ENCODE data around the gene C11orf24. TPM values are rescaled to one million over a fixed set of nuclear protein-coding genes. Genes with fewer than 3 reads are reported as not detected.

The C11orf24 gene
- total and polyA plus RNA-seq, 2 of the 8 experiments (the other 6 are each of a cell fraction or from before 2014, with no cell fraction given): 45.4 to 51.7 TPM

DNA sequence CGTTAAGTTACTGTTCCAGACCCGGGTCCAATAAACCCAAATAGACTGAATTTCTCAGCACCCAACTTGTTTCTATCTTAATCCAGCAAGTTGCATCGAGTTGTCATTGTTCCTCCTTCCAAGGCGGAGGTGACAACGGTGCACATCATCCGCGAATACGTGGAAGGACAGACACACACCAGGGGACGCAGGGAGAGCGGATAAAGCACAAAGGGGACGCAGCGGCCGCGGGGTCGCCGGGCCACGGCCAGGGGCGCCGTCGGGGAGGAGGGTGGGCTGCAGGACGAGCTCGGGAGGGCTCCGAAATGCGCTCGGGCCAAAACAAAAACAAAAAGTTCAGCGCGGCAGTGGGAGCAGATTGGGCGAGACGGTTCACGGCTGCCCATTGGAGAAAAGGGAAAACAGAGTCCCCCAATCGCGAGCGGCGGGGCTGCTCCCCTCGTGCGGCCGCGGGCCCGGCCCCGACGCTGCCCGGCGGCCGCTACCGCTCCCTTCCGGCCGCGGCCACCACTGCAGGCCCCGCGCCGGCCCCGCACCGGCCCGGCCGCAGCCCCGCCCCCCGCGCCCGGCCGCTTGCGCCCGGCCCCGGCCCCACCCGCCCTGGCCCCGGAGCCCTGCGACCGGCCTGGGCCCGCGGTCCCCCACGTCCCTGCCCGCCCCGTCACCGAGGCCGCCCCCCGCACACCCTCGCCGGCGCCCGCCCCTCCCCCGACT, 59.2 kb downstream of the C11orf24 start:
- no peaks in the 10 kb centered on the region for H3K36me3 ChIP-seq (ENCODE audit: control insufficient read depth in 2 of 4, insufficient read depth in 4 of 4, low read length in 3 of 4)
- H2BK120ac ChIP-seq (replicated peaks; ENCODE audit: low read depth, low read length): no peak overlapping the region
- peaks cover 31 to 48% of the 10 kb centered on the region in 2 experiments for H3K79me2 ChIP-seq (ENCODE audit: control insufficient read depth in 1 of 2, insufficient read depth in 2 of 2, low read length in 2 of 2)
- H3K9ac ChIP-seq (replicated peaks in 1 of 4; ENCODE audit: extremely low read depth in 1 of 4, low read depth in 3 of 4, low read length in 3 of 4): peak overlapping the region; percentile 76 to 99 (median 90)
- peak overlapping the region; percentile 32 for H3K56ac ChIP-seq (replicated peaks; ENCODE audit: insufficient read length, low read depth, low read length)
- peak overlapping the region; percentile 94 for H3K4ac ChIP-seq (replicated peaks; ENCODE audit: insufficient read length, low read depth, low read length)
- peaks cover 4 to 20% (median 10%) of the 10 kb centered on the region in 4 experiments for H3K4me1 ChIP-seq (replicated peaks in 1 of 4; ENCODE audit: control insufficient read depth in 3 of 4, insufficient read depth in 4 of 4, low read length in 3 of 4)
- peak overlapping the region; percentile 80 for H3K18ac ChIP-seq (ENCODE audit: extremely low read depth, low read length)
- peak overlapping the region; percentile 86 for H2BK5ac ChIP-seq (ENCODE audit: low read depth, low read length)
- H3K27me3 ChIP-seq (replicated peaks in 1 of 4; ENCODE audit: control insufficient read depth in 3 of 4, extremely low read depth in 1 of 4, insufficient read depth in 3 of 4, low read length in 3 of 4): peaks cover 0 to 2% (median 0%) of the 10 kb centered on the region in 4 experiments; a peak in 2 of 7 replicates
- H3K9me3 ChIP-seq (ENCODE audit: insufficient read depth in 2 of 2, low read depth in 1 of 2, low read length in 1 of 2): no peaks in the 10 kb centered on the region
- no peak overlapping the region; the same call in 1 of the 2 replicates for H2AFZ ChIP-seq (ENCODE audit: low read length)
- peaks cover 8 to 12% of the 10 kb centered on the region in 2 experiments for H4K20me1 ChIP-seq (replicated peaks in 1 of 2; ENCODE audit: control insufficient read depth in 1 of 2, insufficient read depth in 2 of 2, low read length in 2 of 2)
- peak overlapping the region; percentile 19 for H3K14ac ChIP-seq (ENCODE audit: insufficient read length)
- peaks cover 6% of the 10 kb centered on the region; the same call in 1 of the 2 replicates for H3K79me1 ChIP-seq (ENCODE audit: low read depth, low read length)
- POLR2A ChIA-PET (ENCODE audit: partially characterized antibody): interaction anchor here (0.6 to 2.2 kb wide), 4 partner anchors 9 to 183 kb away, joined by 3 to 6 read pairs (median 3); no protein-coding TSS in a partner anchor
- peak overlapping the region; percentile 69 for H4K5ac ChIP-seq (ENCODE audit: insufficient read length, low read depth, low read length)
- H3K23ac ChIP-seq (ENCODE audit: insufficient read length): no peak overlapping the region
- CTCF ChIA-PET (ENCODE audit: partially characterized antibody): no interaction called here
- peak overlapping the region; percentile 63; the same call in 1 of the 2 replicates for H3K27ac ChIP-seq (ENCODE audit: low read depth, low read length)
- H2BK12ac ChIP-seq (ENCODE audit: low read depth, low read length): no peak overlapping the region
- WGBS, 2 experiments (ENCODE audit: extremely low coverage in 1 of 2, insufficient coverage in 1 of 2, insufficient read length in 1 of 2, insufficient replicate concordance in 2 of 2, low coverage in 1 of 2, low lambda C conversion rate in 2 of 2, missing lambda C conversion rate in 1 of 2): 5% methylated on average over 14 of the region's 80 CpGs; no CpG with 5 or more reads in 1 of the 2 experiments
- peak overlapping the region; percentile 71 to 99 (median 90) for H3K4me3 ChIP-seq (ENCODE audit: extremely low read depth in 1 of 4, insufficient read depth in 2 of 4, low read depth in 3 of 4, low read length in 4 of 4)
- peak overlapping the region; percentile 48 for H4K91ac ChIP-seq (replicated peaks; ENCODE audit: insufficient read length, low read length)
- peak in 1 of 2 experiments; percentile 68 for DNase-seq (ENCODE audit: low read depth in 1 of 2, low spot score in 2 of 2)
- peak overlapping the region; percentile 81 to 87 for H3K4me2 ChIP-seq (ENCODE audit: insufficient read depth in 1 of 2, low read depth in 2 of 2, low read length in 2 of 2)
- peak overlapping the region; percentile 99 for H4K8ac ChIP-seq (ENCODE audit: extremely low read depth, insufficient read depth, low read length)
- peaks cover 10% of the 10 kb centered on the region; the same call in 1 of the 2 replicates for H3K23me2 ChIP-seq (ENCODE audit: low read depth, low read length)
- H2AK5ac ChIP-seq (ENCODE audit: low read depth, low read length): peak overlapping the region; percentile 32; the same call in 1 of the 2 replicates
- no peak overlapping the region for H2BK20ac ChIP-seq (ENCODE audit: low read length)
- FAIRE-seq: no peak
- no peak overlapping the region for H2BK15ac ChIP-seq (ENCODE audit: low read length)
- TF ChIP-seq SIX5 (IDR thresholded peaks at IDR 0.05; ENCODE audit: low read depth, low read length) (no peak), KDM4A (IDR thresholded peaks at IDR 0.05; ENCODE audit: low read depth, low read length, severe bottlenecking) (peak; percentile 30), TBP (IDR thresholded peaks at IDR 0.05; ENCODE audit: low read depth, low read length) (0 out of 2 replicates have a peak, but pooled peaks have one; percentile 15), CBX8 (IDR thresholded peaks at IDR 0.05; ENCODE audit: borderline replicate concordance, low read depth, low read length) (no peak), SIN3A (conservative IDR thresholded peaks at IDR 0.05 in 1 of 2, IDR thresholded peaks at IDR 0.05 in 1 of 2; ENCODE audit: low read depth in 1 of 2, low read length in 2 of 2) (0 out of 4 replicates have a peak, but pooled peaks have one; percentile 16 to 32), MAX (IDR thresholded peaks at IDR 0.05) (peak; percentile 58), CEBPB (IDR thresholded peaks at IDR 0.05; ENCODE audit: low read depth, low read length) (no peak), CTCF (IDR thresholded peaks at IDR 0.05; ENCODE audit: control extremely low read depth in 1 of 3, insufficient read depth in 1 of 3, low read depth in 1 of 3, low read length in 3 of 3) (peak; percentile 19 to 53 (median 35); a peak in 3 of 4 replicates)
